Measurements from ENCODE around the gene COL5A3.
"Not testable (repeated sequence)": the region's sequence is repeated elsewhere in the genome, so short reads cannot be mapped to it uniquely, and the experiment has no call there.

COL5A3 gene

GRCh38 chr19:10010247-10010691 lies at the start of gene COL5A3:
Gene COL5A3 (minus strand): TSS chr19:10010504. CDS start chr19:10010385, 119 bp downstream.
- DNase-seq: no peak

GRCh38 chr19:10052602-10053360 lies 42.5 kb upstream of the COL5A3 start:
- DNase-seq: no peak

- no peak for DNase-seq
Measured at GRCh38 chr19:10049626-10050025, 39.3 kb upstream of the COL5A3 start.

- no peak for DNase-seq
Measured at GRCh38 chr19:10045371-10045770, 35.1 kb upstream of the COL5A3 start.

GRCh38 chr19:10044390-10044789 lies 34.1 kb upstream of the COL5A3 start:
- DNase-seq: no peak

- no peak for DNase-seq
Measured at GRCh38 chr19:10043286-10043927, 33.1 kb upstream of the COL5A3 start.

GRCh38 chr19:10037809-10038208 lies 27.5 kb upstream of the COL5A3 start:
- no peak for DNase-seq

GRCh38 chr19:10037367-10037766 lies 27.1 kb upstream of the COL5A3 start:
- no peak for DNase-seq

GRCh38 chr19:10036601-10037071 lies 26.3 kb upstream of the COL5A3 start:
- DNase-seq: no peak

GRCh38 chr19:10033614-10034013 lies 23.3 kb upstream of the COL5A3 start:
- DNase-seq: no peak

- DNase-seq: peak; percentile 75
Measured at GRCh38 chr19:10027158-10027997, 17.1 kb upstream of the COL5A3 start.

- DNase-seq: no peak
Measured at GRCh38 chr19:10026744-10027143, 16.4 kb upstream of the COL5A3 start.

- not testable (repeated sequence) for DNase-seq
Measured at GRCh38 chr19:10023096-10023495, 12.8 kb upstream of the COL5A3 start.

GRCh38 chr19:10021863-10022262 lies 11.6 kb upstream of the COL5A3 start:
- no peak for DNase-seq

- no peak for DNase-seq
Measured at GRCh38 chr19:10021446-10021845, 11.1 kb upstream of the COL5A3 start.

GRCh38 chr19:10020851-10021250 lies 10.5 kb upstream of the COL5A3 start:
- no peak for DNase-seq

- no peak for DNase-seq
Measured at GRCh38 chr19:10019246-10019645, 8.9 kb upstream of the COL5A3 start.

- DNase-seq: no peak
Measured at GRCh38 chr19:10018786-10019185, 8.5 kb upstream of the COL5A3 start.

- DNase-seq: no peak
Measured at GRCh38 chr19:10018263-10018662, 8.0 kb upstream of the COL5A3 start.

GRCh38 chr19:10013834-10014618 lies 3.7 kb upstream of the COL5A3 start:
- DNase-seq: no peak

GRCh38 chr19:10013316-10013715 lies 3.0 kb upstream of the COL5A3 start, which contains the start of gene RDH8:
Gene RDH8 (plus strand): TSS chr19:10013483. CDS start chr19:10013498, 15 bp downstream.
- DNase-seq: no peak

- no peak for DNase-seq
Measured at GRCh38 chr19:10011974-10012373, 1.7 kb upstream of the COL5A3 start.
